ENCODE measurements around the gene BCL7A.

The BCL7A gene

GRCh38 chr12:122064780-122065588 lies 43.3 kb downstream of the BCL7A start:
- Histone ChIP-seq H3K4me1 (ENCODE audit: control insufficient read depth, insufficient read depth, low read length) (peaks cover 61% of the 10 kb centered on the region), H3K4me3 (ENCODE audit: low read length) (peak overlapping the region; percentile 49), H3K9ac (ENCODE audit: low read length) (peak overlapping the region; percentile 5), H3K36me3 (ENCODE audit: control insufficient read depth, insufficient read depth, low read length) (no peaks in the 10 kb centered on the region), H3K27me3 (ENCODE audit: control insufficient read depth, insufficient read depth, low read length) (no peaks in the 10 kb centered on the region), H3K27ac (ENCODE audit: low read depth, low read length) (peak overlapping the region; percentile 95)

DNA sequence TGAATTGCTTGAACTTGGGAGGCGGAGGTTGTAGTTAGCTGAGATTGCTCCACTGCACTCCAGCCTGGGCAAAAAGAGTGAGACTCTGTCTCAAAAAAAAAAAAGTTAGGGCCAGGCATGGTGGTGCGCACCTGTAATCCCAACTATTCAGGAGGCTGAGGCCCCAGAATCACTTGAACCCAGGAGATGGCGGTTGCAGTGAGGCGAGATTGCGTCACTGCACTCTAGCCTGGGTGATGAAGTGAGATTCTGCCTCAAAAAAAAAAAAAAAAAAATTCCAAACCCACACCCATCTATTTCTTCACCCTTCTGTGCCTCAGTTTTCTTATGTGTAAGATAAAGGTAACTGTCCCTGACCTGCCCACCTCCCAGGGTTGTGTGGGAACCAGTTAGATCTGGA lies 45.9 kb downstream of the BCL7A start:
- H3K36me3 ChIP-seq (ENCODE audit: control insufficient read depth, insufficient read depth, low read length): no peaks in the 10 kb centered on the region
- peak overlapping the region; percentile 35 for H3K4me3 ChIP-seq (ENCODE audit: low read length)
- H3K27ac ChIP-seq (ENCODE audit: low read depth, low read length): peak overlapping the region; percentile 59
- no peak overlapping the region for H3K9ac ChIP-seq (ENCODE audit: low read length)
- H3K4me1 ChIP-seq (ENCODE audit: control insufficient read depth, insufficient read depth, low read length): peaks cover 55% of the 10 kb centered on the region
- no peaks in the 10 kb centered on the region for H3K27me3 ChIP-seq (ENCODE audit: control insufficient read depth, insufficient read depth, low read length)

GRCh38 chr12:122067966-122068365 lies 46.3 kb downstream of the BCL7A start:
- no peaks in the 10 kb centered on the region for H3K27me3 ChIP-seq (ENCODE audit: control insufficient read depth, insufficient read depth, low read length)
- H3K27ac ChIP-seq (ENCODE audit: low read depth, low read length): peak overlapping the region; percentile 59
- no peaks in the 10 kb centered on the region for H3K36me3 ChIP-seq (ENCODE audit: control insufficient read depth, insufficient read depth, low read length)
- peaks cover 54% of the 10 kb centered on the region for H3K4me1 ChIP-seq (ENCODE audit: control insufficient read depth, insufficient read depth, low read length)
- H3K4me3 ChIP-seq (ENCODE audit: low read length): peak overlapping the region; percentile 35
- no peak overlapping the region for H3K9ac ChIP-seq (ENCODE audit: low read length)

GRCh38 chr12:122072031-122072970 lies 50.6 kb downstream of the BCL7A start:
- Histone ChIP-seq H3K36me3 (ENCODE audit: control insufficient read depth, insufficient read depth, low read length) (no peaks in the 10 kb centered on the region), H3K4me3 (ENCODE audit: low read length) (peak overlapping the region; percentile 13), H3K4me1 (ENCODE audit: control insufficient read depth, insufficient read depth, low read length) (peaks cover 23% of the 10 kb centered on the region), H3K9ac (ENCODE audit: low read length) (no peak overlapping the region), H3K27ac (ENCODE audit: low read depth, low read length) (peak overlapping the region; percentile 88), H3K27me3 (ENCODE audit: control insufficient read depth, insufficient read depth, low read length) (no peaks in the 10 kb centered on the region)

DNA sequence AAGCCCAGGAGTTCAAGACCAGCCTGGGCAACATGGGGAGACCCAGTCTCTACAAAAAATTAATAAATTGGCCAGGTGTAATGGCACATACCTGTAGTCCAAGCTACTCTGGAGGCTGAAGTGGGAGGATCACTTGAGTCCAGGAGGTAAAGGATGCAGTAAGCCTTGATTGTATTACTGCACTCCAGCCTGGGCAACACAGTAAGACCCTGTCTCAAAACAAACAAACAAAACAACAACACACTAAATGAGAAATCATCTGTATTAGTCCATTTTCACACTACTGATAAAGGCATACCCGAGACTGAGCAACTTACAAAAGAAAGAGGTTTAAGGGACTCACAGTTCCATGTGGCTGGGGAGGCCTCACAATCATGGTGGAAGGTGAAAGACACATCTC lies 52.1 kb downstream of the BCL7A start:
- peaks cover 14% of the 10 kb centered on the region for H3K4me1 ChIP-seq (ENCODE audit: control insufficient read depth, insufficient read depth, low read length)
- no peak overlapping the region for H3K4me3 ChIP-seq (ENCODE audit: low read length)
- H3K27ac ChIP-seq (ENCODE audit: low read depth, low read length): peak overlapping the region; percentile 24
- no peak overlapping the region for H3K9ac ChIP-seq (ENCODE audit: low read length)
- no peaks in the 10 kb centered on the region for H3K36me3 ChIP-seq (ENCODE audit: control insufficient read depth, insufficient read depth, low read length)
- no peaks in the 10 kb centered on the region for H3K27me3 ChIP-seq (ENCODE audit: control insufficient read depth, insufficient read depth, low read length)

DNA sequence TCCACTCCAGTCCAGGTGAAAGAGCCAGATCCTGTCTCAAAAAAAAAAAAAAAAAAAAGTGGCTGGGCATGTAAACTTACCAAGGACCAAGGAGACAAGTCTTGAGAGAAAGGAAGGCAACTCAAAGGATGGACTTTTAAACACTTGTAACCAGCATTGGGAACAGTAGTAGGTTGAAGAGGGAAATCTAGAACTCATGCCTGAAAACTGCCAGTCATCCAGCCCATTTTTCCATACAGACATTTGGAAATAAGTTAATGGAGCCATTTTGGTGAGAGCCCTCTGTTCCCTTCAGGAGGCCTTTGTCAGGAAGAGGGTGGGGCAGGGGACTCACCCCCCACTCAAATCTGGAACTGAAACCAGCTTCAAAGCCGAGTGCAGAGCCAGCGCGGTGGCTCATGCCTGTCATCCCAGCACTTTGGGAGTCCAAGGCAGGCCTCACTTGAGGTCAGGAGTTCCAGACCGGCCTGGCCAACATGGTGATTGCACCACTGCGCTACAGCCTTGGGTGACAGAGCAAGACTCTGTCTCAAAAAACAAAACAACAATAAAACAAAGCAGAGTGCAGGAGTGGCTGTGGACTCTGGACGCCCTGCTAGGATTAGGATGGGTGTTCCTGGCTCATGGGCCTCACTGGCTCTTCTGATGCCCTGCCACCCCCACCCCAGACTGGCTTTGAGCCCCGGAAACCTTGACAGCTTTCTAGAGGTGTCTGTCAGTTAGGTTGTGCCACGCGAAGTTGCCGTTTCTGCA lies 55.2 kb downstream of the BCL7A start:
- no peak overlapping the region for H3K9ac ChIP-seq (ENCODE audit: low read length)
- no peak overlapping the region for H3K27ac ChIP-seq (ENCODE audit: low read depth, low read length)

GRCh38 chr12:122078141-122079032 lies 56.7 kb downstream of the BCL7A start, which contains the start of gene MLXIP:
Gene MLXIP, plus strand, starts transcription at chr12:122078756. Its CDS starts 98 bp downstream, at chr12:122078854.
- Histone ChIP-seq H3K9ac (ENCODE audit: low read length) (peak within 1 kb of the TSS; percentile 79), H3K27me3 (ENCODE audit: control insufficient read depth, insufficient read depth, low read length) (no peaks in the 10 kb centered on the region), H3K36me3 (ENCODE audit: control insufficient read depth, insufficient read depth, low read length) (no peaks in the 10 kb centered on the region), H3K4me1 (ENCODE audit: control insufficient read depth, insufficient read depth, low read length) (peaks cover 17% of the 10 kb centered on the region), H3K4me3 (ENCODE audit: low read length) (peak within 1 kb of the TSS; percentile 77), H3K27ac (ENCODE audit: low read depth, low read length) (peak within 1 kb of the TSS; percentile 78)

More for the DNA sequence above, 55.2 kb downstream of the BCL7A start:
- no peaks in the 10 kb centered on the region for H3K36me3 ChIP-seq (ENCODE audit: control insufficient read depth, insufficient read depth, low read length)
- no peak overlapping the region for H3K4me3 ChIP-seq (ENCODE audit: low read length)
- H3K4me1 ChIP-seq (ENCODE audit: control insufficient read depth, insufficient read depth, low read length): peaks cover 13% of the 10 kb centered on the region
- no peaks in the 10 kb centered on the region for H3K27me3 ChIP-seq (ENCODE audit: control insufficient read depth, insufficient read depth, low read length)

DNA sequence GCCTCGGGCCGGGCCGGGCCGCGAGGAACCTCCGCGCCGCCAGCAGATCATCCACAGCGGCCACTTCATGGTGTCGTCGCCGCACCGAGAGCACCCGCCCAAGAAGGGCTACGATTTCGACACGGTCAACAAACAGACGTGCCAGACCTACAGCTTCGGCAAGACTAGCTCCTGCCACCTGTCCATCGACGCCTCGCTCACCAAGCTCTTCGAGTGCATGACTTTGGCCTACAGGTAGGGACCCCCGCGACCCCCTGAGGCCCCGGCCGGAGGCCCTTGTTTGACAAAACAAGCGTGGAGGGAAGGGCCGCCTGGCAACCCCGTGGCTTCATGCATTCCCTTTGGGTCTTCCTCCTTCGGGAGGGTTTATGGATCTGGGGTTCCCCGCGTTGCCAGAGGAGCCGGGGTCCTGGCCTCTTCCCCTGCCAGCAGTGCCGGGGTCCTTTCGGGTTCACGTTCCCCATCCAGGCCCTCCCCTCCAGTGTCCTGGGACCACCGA lies 57.4 kb downstream of the BCL7A start:
- Histone ChIP-seq H3K4me1 (ENCODE audit: control insufficient read depth, insufficient read depth, low read length) (peaks cover 17% of the 10 kb centered on the region), H3K4me3 (ENCODE audit: low read length) (peak overlapping the region; percentile 77), H3K27me3 (ENCODE audit: control insufficient read depth, insufficient read depth, low read length) (no peaks in the 10 kb centered on the region), H3K27ac (ENCODE audit: low read depth, low read length) (peak overlapping the region; percentile 78), H3K9ac (ENCODE audit: low read length) (peak overlapping the region; percentile 79), H3K36me3 (ENCODE audit: control insufficient read depth, insufficient read depth, low read length) (peaks cover under 1% of the 10 kb centered on the region)

- Histone ChIP-seq H3K27ac (ENCODE audit: low read depth, low read length) (peak overlapping the region; percentile 78), H3K4me3 (ENCODE audit: low read length) (peak overlapping the region; percentile 77), H3K9ac (ENCODE audit: low read length) (peak overlapping the region; percentile 79), H3K27me3 (ENCODE audit: control insufficient read depth, insufficient read depth, low read length) (no peaks in the 10 kb centered on the region), H3K36me3 (ENCODE audit: control insufficient read depth, insufficient read depth, low read length) (peaks cover 4% of the 10 kb centered on the region), H3K4me1 (ENCODE audit: control insufficient read depth, insufficient read depth, low read length) (peaks cover 20% of the 10 kb centered on the region)
Observed at GRCh38 chr12:122079532-122080081, 57.9 kb downstream of the BCL7A start.

DNA sequence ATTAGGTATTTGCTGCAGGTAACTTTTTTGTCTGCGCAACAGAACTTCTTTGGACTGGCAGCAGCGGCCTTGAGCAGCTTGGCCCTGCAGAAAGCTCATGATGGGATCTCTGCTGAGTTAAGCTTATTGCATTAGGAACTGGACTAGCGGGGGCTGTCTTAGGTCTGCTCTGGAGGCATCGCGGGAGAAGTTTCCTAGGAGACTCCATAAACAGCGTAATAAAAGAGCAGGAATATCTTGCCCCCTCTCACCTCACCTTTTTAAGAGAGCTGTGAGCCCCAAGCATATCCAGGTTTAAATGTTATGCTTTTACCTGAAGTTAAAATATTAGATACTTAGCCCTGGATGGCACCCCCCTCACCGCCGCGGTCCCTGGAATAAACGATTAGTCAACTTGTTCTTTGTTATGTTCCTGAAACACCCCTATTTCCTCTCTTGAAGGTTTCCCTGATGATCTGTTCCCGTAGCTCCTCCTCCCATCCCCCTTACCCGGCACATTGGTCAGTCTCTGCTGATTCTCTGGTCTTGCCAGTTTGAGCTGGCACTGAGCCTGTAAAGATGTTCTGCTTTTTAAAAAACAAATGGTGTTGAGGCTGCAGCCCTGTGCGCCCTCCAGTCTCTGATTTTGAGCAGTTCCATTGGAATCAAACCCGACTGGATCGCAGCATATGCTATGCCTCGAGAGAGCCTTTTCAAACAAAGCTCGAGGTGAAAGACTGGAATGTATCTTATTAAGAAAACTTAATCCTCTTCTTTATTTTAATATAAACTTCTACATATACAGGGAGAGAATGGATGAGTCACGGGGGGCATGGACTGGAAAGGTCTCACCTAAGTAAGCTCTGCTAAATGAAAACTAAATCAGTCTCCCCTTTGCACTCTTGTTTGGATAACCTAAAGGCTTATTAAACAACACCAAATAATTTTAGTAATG lies 58.7 kb downstream of the BCL7A start:
- Histone ChIP-seq H3K4me3 (ENCODE audit: low read length) (peak overlapping the region; percentile 77), H3K27me3 (ENCODE audit: control insufficient read depth, insufficient read depth, low read length) (no peaks in the 10 kb centered on the region), H3K9ac (ENCODE audit: low read length) (peak overlapping the region; percentile 79), H3K27ac (ENCODE audit: low read depth, low read length) (peak overlapping the region; percentile 78), H3K4me1 (ENCODE audit: control insufficient read depth, insufficient read depth, low read length) (peaks cover 20% of the 10 kb centered on the region), H3K36me3 (ENCODE audit: control insufficient read depth, insufficient read depth, low read length) (peaks cover 4% of the 10 kb centered on the region)

Data from rectal smooth muscle tissue (tissue), 1 donor.